GM21619 (cell line): ENCODE measurements around the gene OOSP4B.
"Not testable (repeated sequence)": the region's sequence is repeated elsewhere in the genome, so short reads cannot be mapped to it uniquely, and the experiment has no call there.

Experiments used
- ATAC-seq: cut with Tn5 transposase; IDR thresholded peaks from one replicate; pipeline ENCODE4 v1.9.1; 2021; ENCODE audit not compliant: unreplicated experiment

Gene OOSP4B

GRCh38 chr11:60016881-60017280 lies at the start of gene OOSP4B:
TSS of gene OOSP4B (plus strand) at chr11:60017181.
- no peak for ATAC-seq

- no peak for ATAC-seq
These were observed 49.1 kb upstream of the OOSP4B start for GRCh38 chr11:59967677-59968394.

GRCh38 chr11:59968395-59968783 lies 48.6 kb upstream of the OOSP4B start:
- no peak for ATAC-seq

GRCh38 chr11:59973097-59973496 lies 43.9 kb upstream of the OOSP4B start:
- ATAC-seq: no peak

GRCh38 chr11:59981106-59981770 lies 35.7 kb upstream of the OOSP4B start:
- no peak for ATAC-seq

- ATAC-seq: not testable (repeated sequence)
These were observed 34.9 kb upstream of the OOSP4B start for GRCh38 chr11:59982037-59982436.

- ATAC-seq: no peak
These were observed 33.8 kb upstream of the OOSP4B start for GRCh38 chr11:59983212-59983611.

GRCh38 chr11:59984368-59984767 lies 32.6 kb upstream of the OOSP4B start:
- no peak for ATAC-seq

GRCh38 chr11:59990421-59990820 lies 26.6 kb upstream of the OOSP4B start:
- ATAC-seq: no peak

- no peak for ATAC-seq
These were observed 24.6 kb upstream of the OOSP4B start for GRCh38 chr11:59992425-59992824.

- no peak for ATAC-seq
These were observed 19.2 kb upstream of the OOSP4B start for GRCh38 chr11:59997800-59998199.

GRCh38 chr11:59999691-60000090 lies 17.3 kb upstream of the OOSP4B start:
- no peak for ATAC-seq

GRCh38 chr11:60003729-60004128 lies 13.3 kb upstream of the OOSP4B start:
- ATAC-seq: no peak

- ATAC-seq: no peak
These were observed 11.6 kb upstream of the OOSP4B start for GRCh38 chr11:60005360-60005759.

GRCh38 chr11:60018058-60018457 lies 1.1 kb downstream of the OOSP4B start:
- no peak for ATAC-seq

- ATAC-seq: not testable (repeated sequence)
These were observed 3.4 kb downstream of the OOSP4B start for GRCh38 chr11:60020376-60020775.

GRCh38 chr11:60029015-60029632 lies 12.1 kb downstream of the OOSP4B start:
- ATAC-seq: no peak

- ATAC-seq: no peak
These were observed 23.1 kb downstream of the OOSP4B start, which contains the start of gene OOSP2 for GRCh38 chr11:60040109-60040508. TSS of gene OOSP2 (plus strand) at chr11:60040409. CDS start at chr11:60040460, 51 bp downstream.

GRCh38 chr11:60050422-60050821 lies 33.4 kb downstream of the OOSP4B start:
- ATAC-seq: not testable (repeated sequence)

GRCh38 chr11:60050839-60051238 lies 33.9 kb downstream of the OOSP4B start:
- ATAC-seq: not testable (repeated sequence)

GRCh38 chr11:60056349-60056969 lies 39.5 kb downstream of the OOSP4B start, which contains the start of gene MS4A3:
TSS of gene MS4A3 (plus strand) at chr11:60056665. CDS start at chr11:60061161, 4,496 bp downstream.
- ATAC-seq: no peak
